SK-MEL-5 (cell line): ENCODE data around the gene CBFA2T3. TPM values are rescaled to one million over a fixed set of nuclear protein-coding genes. Genes with fewer than 3 reads are reported as not detected.

Source experiments
- DNase-seq: peaks from one replicate; pipeline ENCODE4 v3.0.0-alpha.2; 2016; ENCODE audit warnings: low read depth, low spot score
- in situ Hi-C: cut with HindIII; loops from 2 replicates; pipeline ENCODE4 v1.10.0; 2016; ENCODE audit warnings: low sequenced_read_pairs, high pct_unique_total_duplicates, low pct_unique_long_range_greater_than_20kb
- total RNA-seq: library from RNA; depleted of rRNA; stranded (reverse); fragments of >200 nt; shearing (Covaris generic); gene quantifications from 2 replicates; pipeline ENCODE4 v1.2.3, GENCODE V29; 2014

CBFA2T3 gene
- total RNA-seq, 1 experiment from 2014 or later: not detected

DNA sequence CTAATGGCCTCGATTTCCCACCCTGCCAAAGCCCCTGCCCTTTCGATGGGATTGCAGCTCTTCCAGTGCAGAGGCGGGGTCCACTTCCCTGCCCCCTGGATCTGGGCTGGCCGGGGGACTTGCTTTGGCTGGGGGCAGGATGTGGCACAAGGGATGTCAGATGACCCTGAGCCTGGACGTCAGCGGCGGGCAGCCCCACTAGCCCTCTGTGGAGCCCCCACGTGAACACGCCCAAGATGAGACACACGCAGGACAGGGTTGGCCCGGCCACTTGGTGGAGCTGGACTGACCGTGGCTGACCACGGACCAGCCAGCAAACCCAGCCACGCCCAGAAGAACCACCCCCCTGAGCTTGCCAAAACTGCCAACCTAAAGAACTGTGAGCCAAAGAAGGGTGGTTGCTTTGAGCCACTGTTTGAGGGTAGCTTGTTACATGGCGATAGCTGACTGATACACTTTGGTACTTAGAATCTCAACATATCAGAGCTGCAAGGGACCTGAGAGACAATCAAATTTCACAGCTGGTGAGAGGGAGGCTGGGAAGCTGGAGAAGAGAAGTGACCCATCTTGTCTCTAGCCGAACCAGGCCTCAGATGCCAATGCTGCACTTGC is 63.9 kb downstream of the CBFA2T3 start:
- no peak for DNase-seq

DNA sequence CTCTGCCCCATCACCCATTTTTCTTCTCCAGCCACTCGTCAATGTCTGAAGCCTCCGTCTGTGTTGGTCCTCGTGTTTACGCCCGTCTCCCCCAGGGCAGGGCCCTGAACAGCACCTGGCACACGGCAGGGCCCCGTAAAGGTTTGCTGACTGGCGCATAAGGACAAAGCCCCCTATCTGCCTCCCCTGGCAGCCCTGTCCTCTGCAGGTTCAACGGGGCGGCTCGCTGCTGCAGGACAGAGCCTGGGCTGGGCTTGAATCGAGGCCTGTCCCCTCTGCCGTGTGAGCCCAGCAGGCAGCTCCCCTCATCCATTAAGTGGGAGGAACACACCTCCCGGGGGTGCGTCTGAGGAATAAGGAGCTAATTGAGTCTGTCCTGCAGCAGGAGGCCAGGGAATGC is 64.5 kb downstream of the CBFA2T3 start:
- DNase-seq: no peak
- in situ Hi-C loops: no loop called here

More for the DNA sequence above, 63.9 kb downstream of the CBFA2T3 start:
- in situ Hi-C loops: no loop called here

DNA sequence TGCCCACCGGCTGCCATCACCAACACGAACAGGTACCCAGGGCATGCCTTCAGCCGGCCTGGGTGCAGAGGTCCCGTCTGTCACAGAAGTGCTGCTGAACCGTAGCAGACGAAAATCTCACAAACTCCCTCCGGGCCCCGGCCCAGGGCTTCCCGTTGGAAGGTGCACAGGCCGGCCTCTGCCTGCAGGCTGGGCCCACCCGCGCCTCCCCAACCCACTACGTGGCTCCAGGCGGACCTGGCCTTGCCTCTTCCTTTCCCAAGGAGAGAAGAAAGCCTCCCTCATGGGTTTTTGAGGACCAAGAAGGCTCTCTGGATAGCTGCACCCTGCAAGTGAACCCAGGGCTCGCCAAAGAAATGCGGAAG is 65.1 kb downstream of the CBFA2T3 start:
- no peak for DNase-seq
- in situ Hi-C loops: no loop called here

DNA sequence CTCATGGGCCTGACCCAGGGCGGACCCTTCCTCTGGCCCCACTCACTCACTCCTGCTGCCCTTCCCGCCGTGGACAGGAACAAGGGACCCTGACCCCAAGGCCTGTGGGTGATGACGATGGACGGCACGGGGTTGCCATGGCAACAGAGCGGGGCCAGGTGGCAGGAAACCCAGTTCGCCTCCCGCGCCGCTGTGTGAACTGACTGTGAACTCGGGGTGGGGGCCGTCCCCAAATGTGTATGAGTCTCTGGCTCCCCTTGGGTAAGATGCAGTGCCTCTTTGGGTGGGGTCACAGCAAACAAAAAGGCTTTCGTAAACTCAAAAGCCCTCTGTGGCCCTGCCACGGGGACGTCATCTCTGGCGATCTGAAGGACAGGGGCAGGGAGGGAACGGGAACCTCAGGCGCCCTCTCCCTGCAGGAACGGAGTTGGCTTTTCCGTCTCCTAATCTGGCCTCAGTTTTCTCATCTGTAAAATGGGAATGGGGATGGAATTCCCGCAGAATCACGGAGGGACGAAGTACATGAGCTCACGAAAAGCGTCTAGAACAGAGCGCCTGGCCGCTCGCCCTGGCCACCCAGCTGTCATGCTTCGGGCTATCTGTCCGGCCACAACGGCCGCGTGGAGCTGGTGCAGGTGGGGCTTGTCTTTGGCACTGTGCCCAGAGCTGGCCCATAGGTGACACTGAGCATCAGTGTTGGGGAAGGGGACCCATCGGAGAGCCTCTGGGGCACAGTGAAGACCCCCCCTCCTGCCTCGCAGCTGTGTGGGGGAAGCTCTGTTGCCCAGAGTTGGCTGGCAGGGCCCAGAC is 65.7 kb downstream of the CBFA2T3 start:
- in situ Hi-C loops: no loop called here
- no peak for DNase-seq

DNA sequence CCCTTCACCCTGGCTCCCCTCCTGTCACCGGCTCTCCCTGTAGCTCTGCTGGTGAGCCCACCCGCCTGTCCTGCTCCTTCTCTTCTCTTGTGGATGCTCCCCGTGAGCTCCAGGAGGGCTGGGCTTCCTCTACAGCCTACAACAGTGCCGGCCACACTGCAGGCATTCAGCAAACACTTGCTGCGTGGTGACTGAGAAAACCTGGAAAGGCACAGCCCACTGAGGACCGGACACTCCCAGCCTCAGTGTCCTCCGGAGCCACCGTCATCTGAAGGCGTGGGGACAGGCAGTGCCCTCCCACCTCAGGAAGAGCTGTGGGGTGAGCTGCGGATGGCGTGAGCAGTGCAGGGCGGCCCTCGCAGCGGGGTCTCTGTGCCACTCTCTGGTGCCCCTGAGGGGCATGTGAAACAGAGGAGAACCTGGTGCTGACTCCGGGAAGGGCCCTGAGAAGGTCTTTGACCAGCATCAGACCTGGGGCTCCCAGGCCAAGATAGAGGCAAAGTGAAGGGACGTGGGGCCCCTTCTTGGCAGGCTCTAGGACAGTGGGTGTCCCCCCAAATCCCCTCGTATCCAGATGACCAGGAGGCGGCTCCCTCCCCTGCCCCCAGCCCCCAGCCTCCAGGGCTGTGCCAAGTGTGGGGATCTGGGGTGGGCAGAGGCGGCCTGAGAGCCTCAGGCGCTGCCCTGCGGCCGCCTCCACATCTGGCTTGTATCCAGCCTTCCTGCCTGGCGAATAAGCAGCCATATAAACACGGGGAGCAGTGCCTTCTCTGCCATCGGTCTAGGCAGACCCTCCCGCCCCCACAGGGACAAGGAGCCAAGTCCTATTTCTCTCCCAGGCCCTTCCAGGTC is 66.5 kb downstream of the CBFA2T3 start:
- in situ Hi-C loops: no loop called here
- DNase-seq: no peak

DNA sequence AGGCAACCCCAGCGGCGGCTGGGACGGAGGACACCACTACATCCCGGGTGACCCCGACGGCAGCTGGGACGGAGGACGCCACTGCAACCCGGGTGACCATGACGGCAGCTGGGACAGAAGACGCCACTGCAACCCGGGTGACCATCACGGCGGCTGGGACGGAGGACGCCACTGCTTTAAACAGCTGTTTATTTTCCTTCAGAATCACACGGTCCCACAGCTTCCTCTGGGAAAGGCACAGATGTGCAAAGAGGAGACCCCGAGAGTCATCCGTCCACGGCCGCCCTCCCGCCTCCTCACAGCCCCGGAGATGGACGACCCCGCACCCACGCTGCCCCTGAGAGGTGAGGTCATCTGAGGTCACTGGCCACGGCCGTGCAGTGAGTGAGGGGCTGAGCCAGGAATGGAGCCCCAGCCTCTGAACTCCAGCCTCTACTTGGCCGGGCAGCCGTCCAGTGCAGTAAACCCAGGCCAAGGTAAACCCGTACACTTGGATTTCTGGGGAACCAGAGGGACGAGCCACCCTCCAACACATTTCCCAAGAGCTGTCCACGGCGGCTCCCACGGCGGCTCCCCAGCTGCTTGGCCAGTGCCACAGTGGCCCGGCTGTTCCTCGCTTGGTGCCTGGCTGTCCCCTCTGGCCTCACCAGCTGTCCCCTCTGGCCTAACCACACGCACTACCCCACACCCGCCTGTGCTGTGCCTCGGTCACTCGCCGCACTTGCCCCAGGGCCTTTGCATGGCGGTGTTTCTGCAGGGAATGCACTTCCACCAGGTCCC is 67.4 kb downstream of the CBFA2T3 start:
- in situ Hi-C loops: no loop called here
- no peak for DNase-seq

DNA sequence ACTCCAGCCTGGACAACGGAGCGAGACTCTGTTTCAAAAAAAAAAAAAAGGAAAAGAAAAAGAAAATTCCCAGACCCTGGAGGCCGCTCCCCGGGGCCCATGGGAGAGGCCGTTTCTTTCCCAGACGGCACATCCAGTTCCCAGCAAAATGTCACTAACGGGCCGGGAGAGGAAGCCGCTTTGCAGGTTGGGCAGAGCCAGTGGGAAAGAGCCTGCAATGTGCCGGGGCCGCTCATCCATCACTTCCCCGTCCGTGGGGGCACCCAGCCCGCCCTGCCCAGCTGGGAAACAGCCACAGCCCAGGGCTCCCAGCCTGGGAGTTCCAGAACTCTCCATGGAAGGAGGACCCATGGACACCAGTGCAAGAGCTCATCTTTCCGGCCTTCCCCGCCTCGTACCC is 68.7 kb downstream of the CBFA2T3 start:
- in situ Hi-C loops: no loop called here
- no peak for DNase-seq

DNA sequence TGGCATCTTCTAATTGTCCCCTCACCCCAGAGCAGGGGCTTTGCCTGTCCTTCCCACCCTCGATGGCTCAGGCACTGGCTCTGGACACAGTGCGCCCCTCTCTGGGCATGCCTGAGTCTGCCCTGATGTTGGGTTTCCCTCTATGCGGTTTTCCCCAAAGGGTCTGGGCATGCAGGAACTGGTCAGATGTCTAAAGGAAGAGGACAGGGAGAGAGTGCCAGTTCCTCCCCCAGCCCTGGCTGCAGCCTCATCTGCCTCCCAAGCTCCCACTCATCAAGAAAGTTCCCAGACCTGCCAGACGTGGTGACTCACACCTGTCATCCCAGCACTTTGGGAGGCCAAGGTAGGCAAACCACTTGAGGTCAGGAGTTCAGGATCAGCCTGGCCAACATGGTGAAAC is 69.2 kb downstream of the CBFA2T3 start:
- in situ Hi-C loops: no loop called here
- no peak for DNase-seq

DNA sequence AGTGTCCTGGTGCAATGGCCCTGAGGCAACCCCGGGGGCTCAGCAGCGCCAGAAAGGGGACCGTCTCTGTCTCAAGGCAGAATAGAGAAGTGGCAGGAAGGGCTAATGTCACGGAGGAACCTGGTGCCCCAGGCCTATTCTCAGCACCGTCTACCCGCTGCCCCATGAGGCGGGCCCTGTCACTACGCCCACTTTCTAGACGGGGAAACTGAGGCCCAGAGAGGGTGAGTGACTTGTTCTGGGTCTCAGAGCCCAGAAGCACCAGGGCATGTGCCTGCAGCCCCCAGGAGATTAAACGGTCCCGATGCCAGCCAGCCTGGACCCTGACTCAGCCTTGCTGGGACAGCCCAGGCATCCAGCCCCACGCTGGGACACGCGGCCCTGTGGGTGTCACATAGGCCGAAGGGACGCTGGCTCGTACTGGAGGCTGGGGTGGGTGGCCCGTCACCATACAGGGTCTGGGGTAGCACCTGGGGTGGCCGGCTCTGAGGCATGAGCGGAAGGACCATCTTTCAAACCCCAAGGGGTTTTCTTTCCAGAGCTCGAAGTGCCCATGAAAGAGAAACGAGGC is 70.4 kb downstream of the CBFA2T3 start:
- in situ Hi-C loops: no loop called here
- no peak for DNase-seq

DNA sequence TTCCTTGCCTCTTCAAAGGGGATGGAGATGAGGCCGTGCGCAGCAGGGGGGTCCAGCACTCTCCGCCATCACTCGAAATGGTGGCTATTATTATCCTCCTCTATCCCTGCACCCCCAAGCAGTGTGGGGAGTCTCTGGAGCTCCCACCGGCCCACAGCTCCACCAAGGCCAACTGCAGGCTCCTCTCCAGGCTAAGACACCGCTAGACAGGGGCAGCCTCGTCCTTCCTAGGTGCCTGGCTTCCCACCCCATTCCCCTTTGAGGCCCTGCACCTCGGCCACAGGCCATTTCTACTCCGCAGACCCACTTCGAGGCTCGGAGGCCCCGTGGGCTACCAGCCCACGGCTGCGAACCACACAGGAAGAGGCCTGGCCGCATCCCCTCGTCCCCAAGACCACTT is 71.0 kb downstream of the CBFA2T3 start:
- in situ Hi-C loops: no loop called here

DNA sequence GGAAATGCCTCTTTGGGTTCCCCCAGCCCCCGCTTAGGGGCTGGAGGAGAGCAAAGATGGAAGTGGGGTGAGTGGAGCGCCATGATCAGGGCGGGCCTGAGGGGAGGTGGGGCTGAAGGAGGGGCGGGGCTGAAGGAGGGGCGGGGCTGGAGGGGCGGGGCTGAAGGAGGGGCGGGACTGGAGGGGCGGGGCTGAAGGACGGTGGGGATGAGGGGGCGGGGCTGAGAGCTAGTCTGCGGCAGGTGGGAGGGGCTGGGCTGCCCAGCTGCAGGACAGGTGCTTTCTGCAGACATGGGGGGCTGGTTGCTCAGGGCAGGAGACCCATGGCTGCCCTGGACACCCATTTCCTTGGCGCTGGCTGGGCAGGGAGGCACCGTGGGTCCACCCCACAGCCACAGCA is 71.4 kb downstream of the CBFA2T3 start:
- DNase-seq: peak; percentile 19
- in situ Hi-C loops: no loop called here

More for the DNA sequence above, 71.0 kb downstream of the CBFA2T3 start:
- DNase-seq: no peak

DNA sequence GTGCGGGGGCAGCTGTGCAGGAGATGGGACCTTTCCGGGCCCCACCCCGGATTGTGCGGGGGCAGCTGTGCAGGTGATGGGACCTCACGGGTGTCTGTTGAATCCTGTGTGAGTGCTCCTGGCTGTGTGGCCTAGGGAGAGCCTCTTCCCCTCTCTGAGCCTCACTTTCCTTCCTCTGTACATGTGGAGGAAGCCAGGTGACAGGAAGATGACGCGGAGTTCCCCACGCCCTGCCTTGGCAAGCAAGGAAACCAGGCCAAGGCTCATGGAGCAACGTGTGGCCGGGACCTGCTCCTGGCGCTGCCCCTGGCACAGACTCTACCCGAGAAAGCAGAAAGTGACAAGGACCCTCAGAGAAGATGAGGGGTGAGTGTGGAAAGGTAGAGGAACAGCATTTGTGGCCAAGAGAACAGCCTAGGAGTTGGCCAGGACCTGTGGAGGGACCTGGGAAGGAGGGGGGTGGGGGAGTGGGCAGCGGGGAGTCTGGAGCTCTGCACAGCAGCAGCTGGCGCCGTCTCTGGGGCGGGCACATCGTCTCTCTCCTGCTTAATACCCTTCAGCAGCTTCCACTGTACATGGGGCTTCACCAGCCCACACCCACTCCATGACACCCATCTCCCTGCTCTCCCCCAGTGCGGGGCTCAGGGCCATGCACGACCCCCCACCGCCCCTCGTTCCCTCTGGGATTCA is 72.2 kb downstream of the CBFA2T3 start:
- DNase-seq: no peak
- in situ Hi-C loops: no loop called here

DNA sequence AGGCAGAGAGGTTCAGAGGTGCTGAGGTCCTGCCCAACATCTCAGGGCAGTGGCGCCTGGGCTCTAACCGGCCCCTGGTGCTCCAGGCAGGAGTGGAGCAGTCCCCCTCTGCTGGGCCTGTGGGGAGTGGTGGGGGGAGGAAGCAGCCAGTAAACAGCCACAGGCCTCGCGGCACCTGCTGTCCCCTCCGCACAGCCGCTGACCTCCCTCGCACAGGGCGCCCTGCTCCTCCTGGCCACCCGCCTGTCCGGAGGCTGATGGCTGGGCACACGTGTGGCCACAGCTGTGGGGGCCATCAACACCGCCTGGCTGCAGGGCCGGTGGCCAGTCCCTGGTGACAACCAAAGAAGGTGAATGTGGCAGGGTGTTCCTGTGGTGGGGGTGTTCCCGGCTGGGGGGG is 73.7 kb downstream of the CBFA2T3 start:
- no peak for DNase-seq
- in situ Hi-C loops: no loop called here

DNA sequence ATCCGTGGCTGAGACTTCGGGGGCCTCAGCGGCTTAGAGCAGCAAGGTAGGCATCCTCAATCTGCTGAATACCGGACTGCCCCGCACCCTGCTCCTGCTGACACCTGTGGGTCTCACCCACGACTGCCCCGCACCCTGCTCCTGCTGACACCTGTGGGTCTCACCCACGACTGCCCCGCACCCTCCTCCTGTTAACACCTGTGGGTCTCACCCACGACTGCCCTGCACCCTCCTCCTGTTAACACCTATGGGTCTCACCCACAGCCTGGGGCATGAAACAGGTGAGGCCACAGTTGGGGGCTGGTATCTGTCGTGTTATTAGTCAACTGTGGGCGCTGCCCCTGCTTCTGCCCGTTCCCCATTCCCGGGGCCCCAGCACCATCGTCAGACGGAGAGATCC is 74.3 kb downstream of the CBFA2T3 start:
- in situ Hi-C loops: no loop called here
- no peak for DNase-seq

DNA sequence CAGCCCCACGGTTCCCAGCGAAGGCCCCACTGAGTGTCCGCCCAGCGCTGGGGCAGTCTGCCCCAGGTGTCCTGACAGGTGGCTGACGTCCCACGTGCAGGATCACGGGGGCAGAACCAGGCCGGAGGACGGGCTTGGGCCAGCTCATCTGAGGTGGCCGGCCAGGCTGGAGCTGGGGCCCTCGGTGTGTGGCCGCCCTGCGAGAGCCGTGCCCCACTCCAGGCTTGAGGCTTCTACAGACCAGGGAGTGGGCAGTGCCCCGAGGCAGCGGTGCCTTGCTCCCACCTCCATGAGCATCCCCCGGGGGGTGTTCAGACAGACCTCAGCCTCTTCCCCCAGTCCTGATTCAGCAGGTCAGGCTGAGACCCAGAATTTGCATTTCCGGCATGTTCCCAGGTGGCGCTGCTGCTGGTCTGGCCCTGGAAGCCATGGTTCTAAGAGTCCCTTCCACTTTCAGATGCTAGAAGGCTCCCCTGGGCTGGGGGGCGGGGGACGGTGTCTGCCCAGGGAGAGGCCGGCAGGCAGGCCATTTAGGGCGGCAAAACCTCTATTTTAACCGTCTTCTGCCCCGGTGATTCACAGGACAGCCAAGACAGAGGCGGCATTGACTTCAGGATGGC is 75.2 kb downstream of the CBFA2T3 start:
- in situ Hi-C loops: no loop called here
- peak; percentile 12 for DNase-seq

DNA sequence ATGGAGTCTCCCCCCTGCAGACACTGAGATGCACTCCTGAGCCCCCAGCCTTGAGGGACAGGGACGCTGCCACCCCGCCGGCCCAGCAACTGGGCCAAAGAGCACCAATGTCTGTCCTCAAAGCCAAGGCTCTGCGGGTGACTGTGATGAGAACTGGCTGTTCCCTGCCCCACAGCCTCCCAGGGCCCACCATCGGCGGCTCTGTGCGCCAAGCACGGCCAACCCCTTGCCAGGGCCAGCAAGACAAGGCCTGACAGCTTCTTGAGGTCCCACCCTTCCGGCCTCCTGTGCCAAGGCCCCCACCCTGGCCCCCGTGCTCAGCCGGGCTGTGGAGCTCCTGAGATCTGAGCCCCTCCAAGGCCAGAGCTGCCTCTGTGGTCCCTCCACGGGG is 76.3 kb downstream of the CBFA2T3 start:
- no peak for DNase-seq
- in situ Hi-C loops: no loop called here
